Kidney (tissue), 14 donors: ENCODE results near the gene MARF1. TPM values are rescaled to one million over a fixed set of nuclear protein-coding genes. Genes with fewer than 3 reads are reported as not detected.

Experiments
- DNase-seq, 5 donors: peaks; one replicate each; pipeline ENCODE4 v3.0.0-alpha.2; 2013 to 2020
- FAIRE-seq: peaks from 2 replicates; lab custom pipeline; 2012; peaks lifted over from hg19 to GRCh38; lab: Jason Lieb, UNC
- H3K27ac ChIP-seq, 2 donors: one replicate each; pipeline ENCODE4 v1.7.0; 2013; ENCODE audit warnings: low read depth in 2 of 2, low read length in 2 of 2, inconsistent platforms in 1 of 2
- H3K27me3 ChIP-seq: one replicate; pipeline ENCODE4 v1.7.1; 2013; ENCODE audit warnings: low read length, inconsistent platforms; ENCODE audit not compliant: control insufficient read depth, insufficient read depth
- H3K36me3 ChIP-seq, 3 donors: one replicate each; pipeline versions ENCODE4 v1.7.0 to v1.7.1; 2013; ENCODE audit warnings: low read length in 3 of 3, control low read depth in 1 of 3, inconsistent platforms in 1 of 3; ENCODE audit not compliant: insufficient read depth in 3 of 3, control insufficient read depth in 2 of 3
- H3K4me1 ChIP-seq, 3 donors: one replicate each; pipeline versions ENCODE4 v1.7.0 to v1.7.1; 2013; ENCODE audit warnings: low read length in 3 of 3, inconsistent platforms in 1 of 3, low read depth in 1 of 3; ENCODE audit not compliant: control insufficient read depth in 2 of 3, insufficient read depth in 2 of 3
- H3K4me3 ChIP-seq, 3 donors: one replicate each; pipeline versions ENCODE4 v1.7.0 to v1.8.1; 2013; ENCODE audit warnings: low read length in 3 of 3, control low read depth in 1 of 3, inconsistent platforms in 1 of 3
- H3K9ac ChIP-seq, 3 donors: one replicate each; pipeline versions ENCODE4 v1.7.0 to v1.7.1; 2013; ENCODE audit warnings: low read length in 3 of 3, control low read depth in 1 of 3, inconsistent platforms in 1 of 3
- H3K9me3 ChIP-seq, 3 donors: one replicate each; pipeline versions ENCODE4 v1.7.0 to v1.7.1; 2013; ENCODE audit warnings: low read length in 3 of 3, control low read depth in 1 of 3, inconsistent platforms in 1 of 3; ENCODE audit not compliant: control insufficient read depth in 2 of 3, insufficient read depth in 1 of 3
- intact Hi-C: fragments of 100-400 bp; cut with DNase I; formaldehyde crosslinking; loops from one replicate; pipeline ENCODE4 v1.11.1; 2022
- polyA plus RNA-seq: library from polyadenylated mRNA; stranded (reverse); fragments of 350-450 nt; fragmentation: Illumina TruSeq; extraction: RNeasy Lipid Tissue Mini Kit (QIAGEN cat#74804); gene quantifications from one replicate; pipeline ENCODE4 v1.2.3, GENCODE V29; 2014; ENCODE audit warnings: low read depth, low replicate concordance; ENCODE audit not compliant: insufficient read depth
- total RNA-seq: library from RNA; stranded (reverse); fragmentation: NEBNext Ultra II Directional; extraction: Animal tissue kit (Norgen Biotek cat#: 25700); gene quantifications from one replicate; pipeline ENCODE4 v1.2.1, GENCODE V29; 2021
- TF ChIP-seq, protein P1 (sequence below): IDR thresholded peaks from 3 replicates; pipeline ENCODE4 v1.5.1; 2012; ENCODE audit warnings: mild to moderate bottlenecking, moderate library complexity, borderline replicate concordance; ENCODE audit not compliant: insufficient read depth; ENCODE audit errors: extremely low read depth
- donor health status: control.
- donor health status: control.
- donor health status: control.
- donor health status: control.
- donor health status: control.
- donor health status: DM: yes; HTN: yes; CAD: no.
- donor health status: Normal renal cell carcinoma (clear cell type).

The MARF1 gene
- total and polyA plus RNA-seq, 2 donors from 2014 or later = 17.5 to 80.7 TPM

- TF ChIP-seq, protein P1, sequence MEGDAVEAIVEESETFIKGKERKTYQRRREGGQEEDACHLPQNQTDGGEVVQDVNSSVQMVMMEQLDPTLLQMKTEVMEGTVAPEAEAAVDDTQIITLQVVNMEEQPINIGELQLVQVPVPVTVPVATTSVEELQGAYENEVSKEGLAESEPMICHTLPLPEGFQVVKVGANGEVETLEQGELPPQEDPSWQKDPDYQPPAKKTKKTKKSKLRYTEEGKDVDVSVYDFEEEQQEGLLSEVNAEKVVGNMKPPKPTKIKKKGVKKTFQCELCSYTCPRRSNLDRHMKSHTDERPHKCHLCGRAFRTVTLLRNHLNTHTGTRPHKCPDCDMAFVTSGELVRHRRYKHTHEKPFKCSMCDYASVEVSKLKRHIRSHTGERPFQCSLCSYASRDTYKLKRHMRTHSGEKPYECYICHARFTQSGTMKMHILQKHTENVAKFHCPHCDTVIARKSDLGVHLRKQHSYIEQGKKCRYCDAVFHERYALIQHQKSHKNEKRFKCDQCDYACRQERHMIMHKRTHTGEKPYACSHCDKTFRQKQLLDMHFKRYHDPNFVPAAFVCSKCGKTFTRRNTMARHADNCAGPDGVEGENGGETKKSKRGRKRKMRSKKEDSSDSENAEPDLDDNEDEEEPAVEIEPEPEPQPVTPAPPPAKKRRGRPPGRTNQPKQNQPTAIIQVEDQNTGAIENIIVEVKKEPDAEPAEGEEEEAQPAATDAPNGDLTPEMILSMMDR = no peak
- Histone ChIP-seq H3K36me3 (peaks cover 2 to 11% (median 3%) of the 10 kb centered on the region in 3 donors), H3K4me3 (no peak overlapping the region), H3K9ac (no peak overlapping the region), H3K27ac (no peak overlapping the region), H3K9me3 (peaks cover 0 to 3% (median 0%) of the 10 kb centered on the region in 3 donors), H3K4me1 (no peaks in the 10 kb centered on the region), H3K27me3 (no peaks in the 10 kb centered on the region)
- DNase-seq (no peak), FAIRE-seq (no peak)
- intact Hi-C loops = no loop called here
Observed at GRCh38 chr16:15583526-15583925, 59.4 kb downstream of the MARF1 start.

- Histone ChIP-seq H3K27ac (no peak overlapping the region), H3K4me3 (no peak overlapping the region), H3K4me1 (no peaks in the 10 kb centered on the region), H3K9me3 (peaks cover 0 to 1% (median 0%) of the 10 kb centered on the region in 3 donors), H3K36me3 (peaks cover 0 to 11% (median 3%) of the 10 kb centered on the region in 3 donors), H3K27me3 (no peaks in the 10 kb centered on the region), H3K9ac (no peak overlapping the region)
- TF ChIP-seq, protein P1 = no peak
- DNase-seq (no peak), FAIRE-seq (no peak)
- intact Hi-C loops = no loop called here
Observed at GRCh38 chr16:15581127-15581815, 61.7 kb downstream of the MARF1 start.

DNA sequence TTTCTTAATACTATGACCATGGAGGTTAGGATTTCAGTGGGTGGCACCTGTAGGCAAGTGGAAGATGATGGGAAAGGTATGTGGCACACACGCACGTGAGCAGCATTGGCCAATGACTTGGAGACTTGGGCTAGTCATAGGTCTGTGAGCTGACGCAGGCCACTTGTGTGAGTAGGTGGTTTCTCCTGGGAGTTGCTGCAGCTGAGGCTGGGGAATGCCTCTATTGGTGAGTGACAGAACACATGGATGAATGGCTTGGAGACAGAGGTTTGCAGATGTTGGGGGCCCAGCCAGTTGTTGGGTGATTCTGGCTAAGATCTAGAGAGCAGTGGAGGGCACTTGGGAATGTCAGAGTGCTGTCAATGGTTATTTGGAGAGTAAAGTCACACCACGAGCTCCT is 64.1 kb downstream of the MARF1 start:
- Histone ChIP-seq H3K9ac (no peak overlapping the region), H3K27ac (no peak overlapping the region), H3K27me3 (no peaks in the 10 kb centered on the region), H3K4me3 (no peak overlapping the region), H3K4me1 (no peaks in the 10 kb centered on the region), H3K9me3 (no peaks in the 10 kb centered on the region), H3K36me3 (peaks cover 0 to 3% (median 3%) of the 10 kb centered on the region in 3 donors)
- no peak for FAIRE-seq
- DNase-seq = no peak
- intact Hi-C loops = no loop called here
- TF ChIP-seq, protein P1 = no peak
